K562 (cell line): ENCODE data around the gene ZNF439. TPM values are rescaled to one million over a fixed set of nuclear protein-coding genes. Genes with fewer than 3 reads are reported as not detected.
A peak's percentile ranks its signal among the peaks of the same experiment; 100 is the strongest.
"Not testable (repeated sequence)": the region's sequence is repeated elsewhere in the genome, so short reads cannot be mapped to it uniquely, and the experiment has no call there.

Experiments
- ATAC-seq: fragments of 200-7000 bp; cut with Tn5 transposase; 3 replicates; pipeline ENCODE4 v1.9.1; 2020; ENCODE audit warnings: moderate library complexity
- BruUV-seq: library from RNA; stranded (reverse); fragments of 400-500 nt; replicated peaks from 2 replicates; lab custom pipeline; 2021; lab: Mats Ljungman, UMichigan
- CTCF ChIA-PET: fragments of 300-600 bp; formaldehyde crosslinking; extraction: SDS; loops from one replicate; lab custom pipeline; 2021; ENCODE audit warnings: low intra/inter-chr PET ratio; lab: Yijun Ruan, JAX
- POLR2A ChIA-PET: fragments of 300-600, 350-650 bp; sonication (Branson Sonifier 250); formaldehyde crosslinking; extraction: SDS; loops from one replicate; lab custom pipeline; 2021; ENCODE audit warnings: antibody characterized with exemption, inconsistent platforms; lab: Yijun Ruan, JAX
- DNase-seq, 4 experiments: peaks; one replicate each; pipeline versions ENCODE4 v3.0.0 to v3.0.0-alpha.2; 2011 to 2018; ENCODE audit warnings: low spot score in 3 of 4, mixed read lengths in 3 of 4; ENCODE audit errors: extremely low read depth in 1 of 4
- FAIRE-seq: peaks from 2 replicates; lab custom pipeline; 2011; peaks lifted over from hg19 to GRCh38; lab: Jason Lieb, UNC
- H2AFZ ChIP-seq: 2 replicates; pipeline ENCODE4 v1.6.0; 2011; ENCODE audit warnings: low read depth, low read length, control low read depth, inconsistent platforms
- H3K27ac ChIP-seq: fragments of 200-600 bp; 3 replicates; pipeline ENCODE4 v1.8.0; 2011; ENCODE audit warnings: low read depth, mild to moderate bottlenecking, control low read depth, inconsistent platforms, low read length, moderate library complexity, mixed read lengths; ENCODE audit errors: extremely low read depth
- H3K27me3 ChIP-seq, 2 experiments: fragments of 300-600 bp in 1 of 2; 2 replicates in 1 of 2; 3 replicates in 1 of 2; pipeline versions ENCODE4 v1.6.0 to v1.8.0; 2011; ENCODE audit warnings: inconsistent platforms in 2 of 2, low read length in 2 of 2, mild to moderate bottlenecking in 1 of 2, mixed read lengths in 1 of 2, moderate library complexity in 1 of 2; ENCODE audit not compliant: control insufficient read depth in 2 of 2, insufficient read depth in 2 of 2
- H3K36me3 ChIP-seq: fragments of 300-600 bp; 3 replicates; pipeline ENCODE4 v1.8.0; 2011; ENCODE audit warnings: mild to moderate bottlenecking, low read length, inconsistent platforms; ENCODE audit not compliant: control insufficient read depth, insufficient read depth
- H3K4me1 ChIP-seq, 2 experiments: fragments of 200-600 bp in 1 of 2; replicated peaks in 1 of 2; 2 replicates in 1 of 2; 3 replicates in 1 of 2; pipeline versions ENCODE4 v1.5.1 to v1.8.0; 2011; ENCODE audit warnings: inconsistent platforms in 2 of 2, low read length in 2 of 2, mild to moderate bottlenecking in 1 of 2, mixed read lengths in 1 of 2, moderate library complexity in 1 of 2; ENCODE audit not compliant: control insufficient read depth in 2 of 2, insufficient read depth in 2 of 2
- H3K4me2 ChIP-seq: 2 replicates; pipeline ENCODE4 v1.6.1; 2011; ENCODE audit warnings: low read length, control low read depth, inconsistent platforms, mixed read lengths; ENCODE audit not compliant: insufficient read depth
- H3K4me3 ChIP-seq: fragments of 200-600 bp; sonication (generic), shearing (Covaris generic); 2 replicates; pipeline ENCODE4 v1.5.1; 2016; ENCODE audit warnings: control low read depth, inconsistent platforms
- H3K79me2 ChIP-seq: fragments of 200-600 bp; 3 replicates; pipeline ENCODE4 v1.8.0; 2011; ENCODE audit warnings: low read length, inconsistent platforms; ENCODE audit not compliant: control insufficient read depth, insufficient read depth
- H3K9ac ChIP-seq, 2 experiments: 2 replicates each; pipeline versions ENCODE4 v1.6.0 to v1.6.1; 2011; ENCODE audit warnings: low read depth in 2 of 2, low read length in 2 of 2, control low read depth in 1 of 2, inconsistent platforms in 1 of 2, mild to moderate bottlenecking in 1 of 2, mixed read lengths in 1 of 2; ENCODE audit not compliant: insufficient read depth in 1 of 2
- H3K9me1 ChIP-seq: one replicate; pipeline ENCODE4 v1.6.0; 2011; ENCODE audit warnings: inconsistent platforms, mild to moderate bottlenecking, low read length, moderate library complexity; ENCODE audit not compliant: control insufficient read depth, insufficient read depth
- H3K9me3 ChIP-seq: replicated peaks from 2 replicates; pipeline ENCODE4 v1.5.1; 2011; ENCODE audit warnings: low read depth, low read length, inconsistent platforms; ENCODE audit not compliant: control insufficient read depth, insufficient read depth
- H4K20me1 ChIP-seq: replicated peaks from 2 replicates; pipeline ENCODE4 v1.6.1; 2011; ENCODE audit warnings: low read length, inconsistent platforms, mixed read lengths; ENCODE audit not compliant: control insufficient read depth, insufficient read depth
- CBFA2T2 ChIP-seq: fragments of 450-650 bp; conservative IDR thresholded peaks from 2 replicates; pipeline ENCODE4 v1.6.1; 2017; ENCODE audit warnings: mild to moderate bottlenecking
- CBFA2T3 ChIP-seq: fragments of 450-650 bp; IDR thresholded peaks from 2 replicates; pipeline ENCODE4 v1.6.1; 2017
- FOXP1 ChIP-seq: sonication (generic); formaldehyde crosslinking; IDR thresholded peaks from 2 replicates; pipeline ENCODE4 v1.8.0; 2022; ENCODE audit warnings: mild to moderate bottlenecking, missing genetic modification reagents
- SRF ChIP-seq, 2 experiments: fragments of 250-450, 450-650 bp in 1 of 2; sonication (Bioruptor Pico) in 1 of 2; sonication (generic) in 1 of 2; formaldehyde crosslinking; IDR thresholded peaks; 2 replicates each; pipeline versions ENCODE4 v1.5.0 to v1.5.1; 2020 to 2022; ENCODE audit warnings: mild to moderate bottlenecking in 1 of 2, missing genetic modification reagents in 1 of 2
- WGBS: fragments of 100-300 bp; shearing (Covaris generic); methylation state at CpG from one replicate; pipeline ENCODE4 v1.1.6; 2016; ENCODE audit warnings: low coverage, mixed read lengths; ENCODE audit not compliant: insufficient coverage; ENCODE audit errors: missing lambda C conversion rate; 5-methylcytosine and 5-hydroxymethylcytosine counted together
- in situ Hi-C: fragments of 300-500 bp; cut with MboI; formaldehyde crosslinking; loops from 4 replicates; pipeline ENCODE4 v1.15.0; 2018; ENCODE audit warnings: inconsistent platforms, mixed read lengths
- intact Hi-C: fragments of 100-400 bp; cut with micrococcal nuclease; formaldehyde crosslinking; loops from 2 replicates; pipeline ENCODE4 v1.14.2; 2022
- polyA plus RNA-seq, 8 experiments: library from polyadenylated mRNA; depleted of rRNA in 4 of 8; stranded (reverse) in 5 of 8; unstranded in 3 of 8; fragments of >200 nt; fragmentation: Nextera tagmentation in 2 of 8; fragmentation: Illumina TruSeq in 1 of 8; extraction: Ambion mirVana in 2 of 8; extraction: Trizol in 1 of 8; gene quantifications; 2 replicates each; pipeline versions ENCODE4 v1.2.1 to v1.2.3, GENCODE V29; 2011 to 2014; ENCODE audit warnings: inconsistent platforms in 1 of 8, missing spikeins in 1 of 8
- total RNA-seq, 7 experiments: library from RNA; depleted of rRNA in 6 of 7; stranded (reverse); fragments of >200 nt in 6 of 7; fragmentation: Illumina TruSeq in 2 of 7; extraction: Trizol in 2 of 7; gene quantifications; 2 replicates each; pipeline versions ENCODE4 v1.2.1 to v1.2.3, GENCODE V29; 2011 to 2021; ENCODE audit warnings: low replicate concordance in 1 of 7

Gene ZNF439
- total and polyA plus RNA-seq, 9 of the 15 experiments (the other 6 are each of a cell fraction or from before 2014, with no cell fraction given): 0.04 to 0.18 (median 0.10) TPM; not detected in 3

DNA sequence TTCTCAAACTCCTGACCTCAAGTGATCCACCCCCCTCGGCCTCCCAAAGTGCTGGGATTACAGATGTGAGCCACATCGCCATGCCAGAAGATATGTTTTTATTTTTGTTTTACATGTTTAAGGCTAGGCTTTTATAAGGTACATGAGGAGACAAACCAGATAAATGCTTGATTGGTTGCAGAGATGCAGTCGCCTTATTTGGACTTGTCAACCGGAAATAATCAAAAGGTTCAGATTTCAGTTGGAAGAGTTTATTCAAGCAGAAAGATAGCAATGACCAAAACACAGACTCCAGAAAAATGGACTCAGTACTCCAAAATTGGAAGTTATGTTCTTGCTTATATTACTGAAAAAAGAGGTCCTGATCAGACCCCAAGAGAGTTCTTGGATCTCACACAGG, 1.8 kb downstream of the ZNF439 start:
- intact Hi-C loops: loop anchor here (10.0 kb wide), 2 partner anchors 55 to 155 kb away; partner anchors contain the start of gene ZNF491

DNA sequence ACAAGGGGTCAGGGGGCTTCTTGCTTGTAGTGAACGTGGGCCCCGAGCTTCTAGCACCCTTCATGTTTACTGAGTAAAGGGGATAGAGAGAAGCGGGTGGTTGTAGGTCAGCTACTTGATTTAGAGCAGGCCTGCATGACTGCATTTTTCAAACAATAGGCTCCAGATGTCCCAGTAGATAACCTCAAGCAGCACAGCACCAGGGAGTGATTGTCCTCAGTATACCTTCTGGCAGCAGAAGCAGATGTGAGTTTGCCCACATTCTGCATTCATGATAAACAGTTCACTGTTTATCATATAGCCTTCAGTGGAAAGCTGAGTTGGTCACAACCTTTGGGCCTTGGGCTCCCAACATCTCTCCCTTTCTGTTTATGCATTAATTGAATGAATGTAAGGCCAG, 4.8 kb downstream of the ZNF439 start:
- no peak overlapping the region for H3K4me2 ChIP-seq
- H4K20me1 ChIP-seq: no peaks in the 10 kb centered on the region
- ATAC-seq (no peak), FAIRE-seq (no peak), DNase-seq (peak in 1 of 4 experiments; percentile 12)
- H3K36me3 ChIP-seq: no peaks in the 10 kb centered on the region
- ChIA-PET POLR2A (no interaction called here), CTCF (no interaction called here)
- no peak overlapping the region for H3K4me3 ChIP-seq
- H3K4me1 ChIP-seq: peaks cover 0 to 8% of the 10 kb centered on the region in 2 experiments; a peak in 2 of 5 replicates
- H3K79me2 ChIP-seq: no peaks in the 10 kb centered on the region
- BruUV-seq: no TSS peak
- 9% methylated on average over 3 of the region's 3 CpGs for WGBS
- peaks cover 5 to 11% of the 10 kb centered on the region in 2 experiments; a peak in 4 of 5 replicates for H3K27me3 ChIP-seq
- intact Hi-C loops (loop anchor here (10.0 kb wide), 2 partner anchors 59 to 159 kb away; partner anchors contain the start of gene ZNF491), in situ Hi-C loops (no loop called here)
- H3K9me3 ChIP-seq: 0 out of 2 replicates have a peak, but pooled peaks cover 2% of the 10 kb centered on the region
- no peak for TF ChIP-seq FOXP1
- 0 out of 2 replicates have a peak, but pooled peaks have one; percentile 24 for TF ChIP-seq CBFA2T2
- TF ChIP-seq CBFA2T3: peak; percentile 51
- H2AFZ ChIP-seq: no peak overlapping the region
- H3K9ac ChIP-seq: no peak overlapping the region
- no peaks in the 10 kb centered on the region for H3K9me1 ChIP-seq
- H3K27ac ChIP-seq: no peak overlapping the region

More for the DNA sequence above, 1.8 kb downstream of the ZNF439 start:
- not testable (repeated sequence) for H3K36me3 ChIP-seq, H2AFZ ChIP-seq
- peak in 1 of 2 experiments; percentile 79; a peak in 2 of 4 replicates for TF ChIP-seq SRF (CRISPR knock-in tag; IDR thresholded peaks at IDR 0.05)
- TF ChIP-seq, all 486 proteins: peak for 1; not testable (repeated sequence) for 485
- in situ Hi-C loops, H3K79me2 ChIP-seq, POLR2A ChIA-PET, DNase-seq, H3K4me3 ChIP-seq, CTCF ChIA-PET, FAIRE-seq, BruUV-seq, H3K27ac ChIP-seq, H4K20me1 ChIP-seq, H3K4me1 ChIP-seq, H3K9me1 ChIP-seq, H3K9me3 ChIP-seq, H3K27me3 ChIP-seq, ATAC-seq, H3K9ac ChIP-seq, H3K4me2 ChIP-seq: not testable (repeated sequence)
- 22% methylated on average over 4 of the region's 4 CpGs for WGBS
